ENCODE data around the gene GPR162. TPM values are rescaled to one million over a fixed set of nuclear protein-coding genes. Genes with fewer than 3 reads are reported as not detected.
A peak's percentile ranks its signal among the peaks of the same experiment; 100 is the strongest.

GPR162 gene
- total RNA-seq, 1 experiment from 2014 or later: 6.1 TPM

- DNase-seq: no peak
- Histone ChIP-seq H3K9ac (ENCODE audit: extremely low read depth, insufficient read length, low read length) (no peak overlapping the region), H2BK20ac (ENCODE audit: low read depth, low read length, poor library complexity, severe bottlenecking) (no peak overlapping the region), H2BK5ac (ENCODE audit: insufficient read length, low read length) (no peak overlapping the region), H3K4me2 (ENCODE audit: insufficient read depth, insufficient read length, low read length) (no peak overlapping the region), H2AK5ac (ENCODE audit: insufficient read length, low read length) (no peak overlapping the region), H4K5ac (ENCODE audit: insufficient read length, low read depth, low read length) (no peak overlapping the region), H3K9me3 (ENCODE audit: control insufficient read depth, low read depth, low read length) (no peaks in the 10 kb centered on the region), H3K4ac (ENCODE audit: low read depth, low read length) (no peak overlapping the region), H2BK15ac (ENCODE audit: low read depth, low read length) (no peak overlapping the region), H2AFZ (ENCODE audit: low read length) (no peak overlapping the region), H3K56ac (ENCODE audit: insufficient read length, low read depth, low read length) (no peak overlapping the region), H2BK12ac (ENCODE audit: insufficient read length, low read depth, low read length) (no peak overlapping the region), H4K91ac (ENCODE audit: insufficient read length, low read depth, low read length) (no peak overlapping the region), H4K20me1 (ENCODE audit: control insufficient read depth, insufficient read depth, insufficient read length) (no peaks in the 10 kb centered on the region), H3K14ac (ENCODE audit: insufficient read depth, low read length) (no peak overlapping the region), H3K79me2 (ENCODE audit: insufficient read depth, low read length) (no peaks in the 10 kb centered on the region), H3T11ph (ENCODE audit: low read length) (no peak overlapping the region), H3K27me3 (ENCODE audit: insufficient read depth, low read length) (peaks cover 2% of the 10 kb centered on the region; the same call in 1 of the 2 replicates), H2BK120ac (ENCODE audit: low read depth, low read length, poor library complexity, severe bottlenecking) (no peak overlapping the region), H3K27ac (ENCODE audit: insufficient read length, low read depth, low read length) (no peak overlapping the region), H3K18ac (ENCODE audit: insufficient read length, low read depth, low read length) (no peak overlapping the region), H3K23ac (ENCODE audit: insufficient read length, low read depth, low read length) (no peak overlapping the region), H4K8ac (replicated peaks; ENCODE audit: insufficient read length, low read depth, low read length) (no peak overlapping the region), H3K4me1 (ENCODE audit: insufficient read depth, low read length) (no peaks in the 10 kb centered on the region), H3K79me1 (ENCODE audit: insufficient read depth, low read depth, low read length, poor library complexity, severe bottlenecking) (no peaks in the 10 kb centered on the region), H3K23me2 (ENCODE audit: insufficient read length, low read depth, low read length, poor library complexity, severe bottlenecking) (peaks cover 10% of the 10 kb centered on the region)
- H3K27me3 Mint-ChIP-seq (ENCODE audit: low read depth): peaks cover 35% of the 10 kb centered on the region
- peaks cover 27 to 35% of the 10 kb centered on the region in 2 experiments for H3K4me1 Mint-ChIP-seq
- peaks cover 4 to 17% (median 16%) of the 10 kb centered on the region in 3 experiments; a peak in 6 of 7 replicates for H3K36me3 Mint-ChIP-seq (ENCODE audit: insufficient read depth in 1 of 3, low read depth in 3 of 3)
- no peak for TF ChIP-seq CTCF (conservative IDR thresholded peaks at IDR 0.05)
- no peaks in the 10 kb centered on the region for H3K9me3 Mint-ChIP-seq
- H3K27ac Mint-ChIP-seq: peak overlapping the region in 2 of 3 experiments; percentile 10 to 18; a peak in 1 of 7 replicates
- WGBS (ENCODE audit: extremely low coverage, insufficient read length, low lambda C conversion rate): no CpG with 5 or more reads among the region's 6 CpGs
- H3K4me3 Mint-ChIP-seq: no peak overlapping the region
These were observed 41.8 kb upstream of the GPR162 start for GRCh38 chr12:6779708-6780432.
